GM12872 (cell line): ENCODE measurements around the gene SUMF1.

Experiments used
- CTCF ChIP-seq: IDR thresholded peaks from 3 replicates; pipeline ENCODE4 v1.5.1; 2011; ENCODE audit warnings: low read depth, mild to moderate bottlenecking, low read length, moderate library complexity; ENCODE audit not compliant: insufficient read depth

Gene SUMF1

DNA sequence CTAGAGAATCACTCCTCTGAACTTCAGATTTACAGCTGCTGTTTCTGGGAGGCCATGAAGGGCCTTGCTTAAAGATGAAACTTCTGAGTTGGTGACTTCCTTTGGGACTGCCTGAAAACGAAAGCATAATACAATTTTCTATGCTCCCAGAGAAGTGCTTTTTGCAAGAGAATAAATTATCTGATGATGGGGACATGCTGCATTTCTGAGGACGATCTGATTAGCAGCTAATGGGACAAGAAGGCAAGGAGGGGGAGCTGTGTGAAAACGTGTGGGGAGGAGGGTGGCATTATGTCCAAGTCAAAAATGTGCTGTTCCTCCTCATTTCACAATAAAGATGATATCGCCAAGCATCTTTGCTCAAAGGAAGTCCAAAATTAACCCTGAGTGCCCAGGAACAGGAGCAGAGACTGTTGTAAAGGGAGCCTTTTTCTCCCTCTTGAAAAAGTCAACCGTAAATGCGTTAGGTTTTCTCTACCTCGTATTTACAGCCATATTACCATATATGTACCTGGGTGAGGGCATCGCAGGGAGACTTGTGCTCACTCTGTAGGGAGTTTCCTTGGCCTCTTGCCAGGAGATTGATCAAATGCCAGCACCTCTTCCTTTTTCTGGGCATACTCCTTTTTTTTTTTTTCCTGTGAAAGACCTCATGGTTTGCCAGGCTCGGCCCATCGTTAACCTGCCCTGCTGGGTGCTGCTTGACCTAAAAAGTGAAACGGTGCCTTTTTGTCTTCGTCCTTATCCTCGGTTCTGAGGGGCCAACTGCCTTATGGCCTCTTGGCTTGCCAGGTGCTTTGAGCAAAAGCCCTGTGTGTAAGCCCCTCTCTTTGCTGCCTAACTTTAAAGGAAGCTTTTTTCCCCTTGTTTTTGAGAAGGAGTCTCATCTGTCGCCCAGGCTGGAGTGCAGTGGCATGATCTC is 37.5 kb upstream of the SUMF1 start:
- TF ChIP-seq CTCF, result no peak

GRCh38 chr3:4503050-4503449 is 36.0 kb upstream of the SUMF1 start:
- TF ChIP-seq CTCF, result 0 out of 3 replicates have a peak, but pooled peaks have one; percentile 8

DNA sequence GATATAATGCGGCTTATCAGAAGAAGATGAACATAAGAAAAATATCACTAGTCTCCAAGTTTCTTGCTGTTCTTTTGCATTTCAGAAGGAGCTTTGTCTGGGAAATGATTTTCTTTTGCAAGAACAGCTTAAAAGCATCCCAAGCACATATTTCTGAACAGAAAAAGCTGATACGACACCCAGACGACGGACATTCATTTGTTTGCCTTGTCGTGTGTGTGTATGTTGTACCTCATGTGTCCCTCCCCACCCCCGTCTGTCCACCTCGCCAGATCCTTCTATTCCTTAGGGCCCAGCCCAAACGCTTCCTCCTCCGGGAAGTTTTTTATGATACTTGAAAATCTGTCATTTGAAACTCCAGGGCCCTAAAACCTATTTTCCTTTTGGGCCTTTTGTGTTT is 34.9 kb upstream of the SUMF1 start:
- TF ChIP-seq CTCF, result no peak

GRCh38 chr3:4501437-4501836 is 34.4 kb upstream of the SUMF1 start:
- TF ChIP-seq CTCF, result no peak

DNA sequence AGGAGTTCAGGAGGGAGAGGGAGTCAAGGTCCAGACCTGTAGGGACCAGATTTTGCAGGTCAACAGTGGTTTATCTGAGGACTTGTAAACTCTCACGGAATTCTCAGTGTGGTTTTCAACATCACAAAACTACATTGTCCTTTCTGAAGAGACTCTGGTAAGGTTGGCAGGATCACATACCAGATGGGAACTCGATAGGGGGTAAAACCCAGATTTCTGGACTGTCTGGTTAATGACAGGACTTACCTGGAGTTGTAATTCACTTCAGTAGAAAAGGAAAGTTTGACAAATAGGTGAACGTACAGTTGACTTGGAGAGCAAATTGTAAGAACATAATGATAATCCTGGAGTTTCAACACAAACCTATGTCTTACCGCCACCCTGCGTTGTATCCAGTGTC is 31.4 kb upstream of the SUMF1 start:
- no peak for TF ChIP-seq CTCF

DNA sequence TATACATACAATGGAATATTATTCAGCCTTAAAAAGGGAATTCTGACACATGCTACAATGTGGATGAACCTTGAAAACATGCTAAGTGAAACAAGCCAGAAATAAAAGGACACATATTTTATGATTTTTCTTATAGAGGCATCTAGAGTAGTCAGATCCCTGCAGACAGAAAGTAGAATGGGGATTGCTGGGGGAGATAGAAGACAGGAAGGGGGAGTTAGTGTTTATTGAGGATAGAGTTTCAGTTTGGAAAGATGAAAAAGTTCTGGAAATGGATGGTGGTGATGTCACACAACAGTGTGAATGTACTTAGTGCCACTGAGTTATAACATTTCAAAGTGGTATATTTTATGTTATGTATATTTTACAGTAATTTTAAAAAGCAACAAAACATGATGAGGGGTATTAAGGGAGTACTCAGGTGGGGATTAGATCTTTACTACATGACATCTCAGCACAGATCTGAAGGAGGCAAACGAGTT is 30.8 kb upstream of the SUMF1 start:
- TF ChIP-seq CTCF, result no peak

DNA sequence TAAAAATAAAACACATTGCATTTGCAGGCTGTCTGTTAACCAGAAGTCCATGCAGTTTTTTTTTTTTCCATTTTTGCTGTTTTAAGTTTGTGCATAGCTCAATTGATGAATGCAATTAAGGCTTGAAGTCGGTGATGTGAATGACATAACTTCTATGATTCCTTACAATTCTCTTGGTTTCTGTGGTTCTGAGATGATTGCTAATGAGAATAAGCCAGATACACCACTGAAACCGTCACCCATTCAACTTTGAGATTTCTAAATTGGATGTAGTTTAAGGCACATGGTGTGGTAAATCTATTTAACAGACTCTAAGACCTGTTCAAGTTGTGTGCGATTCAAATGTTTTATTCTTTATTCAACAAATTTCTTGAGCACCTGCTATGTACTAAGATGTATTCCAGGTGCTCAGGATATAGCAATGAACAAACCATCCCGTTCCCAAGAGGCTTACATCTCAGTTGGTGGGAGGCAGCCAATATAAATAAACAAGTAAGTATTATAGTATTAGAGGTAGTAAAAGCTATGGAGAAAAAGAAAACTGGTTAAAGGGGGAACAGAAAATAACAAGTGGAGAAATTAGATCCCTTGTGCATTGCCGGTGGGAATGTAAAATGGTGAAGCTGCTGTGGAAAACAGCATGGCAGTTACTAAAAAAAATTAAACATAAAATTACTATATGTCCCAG is 30.1 kb upstream of the SUMF1 start:
- no peak for TF ChIP-seq CTCF
